A549 treated with RU486 at 1 μM for 4 hours (cell line): ENCODE results near the gene CDHR3. TPM values are rescaled to one million over a fixed set of nuclear protein-coding genes. Genes with fewer than 3 reads are reported as not detected.

Experiments used
- total RNA-seq: library from RNA; stranded (reverse); fragments of 200-300 nt; extraction: Qiagen RNA extraction; gene quantifications from 5 replicates; pipeline ENCODE4 v1.2.3, GENCODE V29; 2022; ENCODE audit warnings: low read depth

Gene CDHR3, protein sequence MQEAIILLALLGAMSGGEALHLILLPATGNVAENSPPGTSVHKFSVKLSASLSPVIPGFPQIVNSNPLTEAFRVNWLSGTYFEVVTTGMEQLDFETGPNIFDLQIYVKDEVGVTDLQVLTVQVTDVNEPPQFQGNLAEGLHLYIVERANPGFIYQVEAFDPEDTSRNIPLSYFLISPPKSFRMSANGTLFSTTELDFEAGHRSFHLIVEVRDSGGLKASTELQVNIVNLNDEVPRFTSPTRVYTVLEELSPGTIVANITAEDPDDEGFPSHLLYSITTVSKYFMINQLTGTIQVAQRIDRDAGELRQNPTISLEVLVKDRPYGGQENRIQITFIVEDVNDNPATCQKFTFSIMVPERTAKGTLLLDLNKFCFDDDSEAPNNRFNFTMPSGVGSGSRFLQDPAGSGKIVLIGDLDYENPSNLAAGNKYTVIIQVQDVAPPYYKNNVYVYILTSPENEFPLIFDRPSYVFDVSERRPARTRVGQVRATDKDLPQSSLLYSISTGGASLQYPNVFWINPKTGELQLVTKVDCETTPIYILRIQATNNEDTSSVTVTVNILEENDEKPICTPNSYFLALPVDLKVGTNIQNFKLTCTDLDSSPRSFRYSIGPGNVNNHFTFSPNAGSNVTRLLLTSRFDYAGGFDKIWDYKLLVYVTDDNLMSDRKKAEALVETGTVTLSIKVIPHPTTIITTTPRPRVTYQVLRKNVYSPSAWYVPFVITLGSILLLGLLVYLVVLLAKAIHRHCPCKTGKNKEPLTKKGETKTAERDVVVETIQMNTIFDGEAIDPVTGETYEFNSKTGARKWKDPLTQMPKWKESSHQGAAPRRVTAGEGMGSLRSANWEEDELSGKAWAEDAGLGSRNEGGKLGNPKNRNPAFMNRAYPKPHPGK
- 3.8 to 5.6 TPM (median 5.1 TPM) in 5 replicates for total RNA-seq

DNA sequence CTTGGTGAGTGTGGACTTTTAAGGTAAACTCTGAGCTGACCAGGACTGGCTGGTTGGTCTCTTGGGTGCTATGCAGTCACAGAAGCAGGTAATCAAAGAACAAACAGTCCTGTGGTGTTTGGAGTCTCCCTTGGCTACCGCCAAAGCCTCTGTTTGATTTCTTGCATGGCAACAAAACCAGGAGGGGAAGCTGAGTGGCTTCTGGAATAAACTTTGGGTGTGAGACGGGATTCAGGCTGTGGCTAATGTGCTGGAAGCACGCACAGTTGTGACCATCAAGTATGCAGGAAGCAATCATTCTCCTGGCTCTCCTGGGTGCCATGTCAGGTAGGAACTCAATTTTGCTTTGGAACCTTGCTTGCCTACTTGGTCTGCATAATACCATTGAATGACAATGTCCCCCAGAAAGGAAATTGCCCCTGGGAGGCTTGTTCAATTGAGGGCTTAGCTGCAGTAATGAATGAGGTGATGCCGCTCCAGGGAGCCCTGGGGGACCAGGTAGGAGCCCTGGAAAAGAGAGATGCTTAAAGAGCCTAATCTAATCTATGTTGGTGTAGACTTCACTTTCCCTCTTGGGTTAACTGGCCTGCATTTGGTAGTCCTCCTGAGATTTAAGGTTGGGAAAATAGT, at the start of gene CDHR3:
TSS of gene CDHR3 (plus strand) at position 227 of the 630 bp plus-strand sequence. CDS start at position 282, 55 bp downstream.

Other genes starting within 250 kb of the CDHR3 start
- gene ATXN7L1, start 86.7 kb upstream of the CDHR3 start, total RNA-seq, result 5.2 to 6.3 TPM (median 5.4 TPM) in 5 replicates
- 68.4 to 100 TPM (median 94.6 TPM) in 5 replicates for gene SYPL1, start 149.0 kb downstream of the CDHR3 start, total RNA-seq